ENCODE results near the gene TAS2R41. TPM values are rescaled to one million over a fixed set of nuclear protein-coding genes. Genes with fewer than 3 reads are reported as not detected.

TAS2R41 gene
- total RNA-seq, 1 donor from 2014 or later, result not detected

- no peak for DNase-seq
- Histone ChIP-seq H3K27ac (replicated peaks) (no peak overlapping the region), H3K9me3 (replicated peaks) (no peaks in the 10 kb centered on the region), H3K4me1 (no peaks in the 10 kb centered on the region), H3K4me3 (no peak overlapping the region), H3K27me3 (ENCODE audit: low read depth) (no peaks in the 10 kb centered on the region), H3K36me3 (no peaks in the 10 kb centered on the region)
- intact Hi-C loops (cut with micrococcal nuclease), result no loop called here
- TF ChIP-seq, protein P1, sequence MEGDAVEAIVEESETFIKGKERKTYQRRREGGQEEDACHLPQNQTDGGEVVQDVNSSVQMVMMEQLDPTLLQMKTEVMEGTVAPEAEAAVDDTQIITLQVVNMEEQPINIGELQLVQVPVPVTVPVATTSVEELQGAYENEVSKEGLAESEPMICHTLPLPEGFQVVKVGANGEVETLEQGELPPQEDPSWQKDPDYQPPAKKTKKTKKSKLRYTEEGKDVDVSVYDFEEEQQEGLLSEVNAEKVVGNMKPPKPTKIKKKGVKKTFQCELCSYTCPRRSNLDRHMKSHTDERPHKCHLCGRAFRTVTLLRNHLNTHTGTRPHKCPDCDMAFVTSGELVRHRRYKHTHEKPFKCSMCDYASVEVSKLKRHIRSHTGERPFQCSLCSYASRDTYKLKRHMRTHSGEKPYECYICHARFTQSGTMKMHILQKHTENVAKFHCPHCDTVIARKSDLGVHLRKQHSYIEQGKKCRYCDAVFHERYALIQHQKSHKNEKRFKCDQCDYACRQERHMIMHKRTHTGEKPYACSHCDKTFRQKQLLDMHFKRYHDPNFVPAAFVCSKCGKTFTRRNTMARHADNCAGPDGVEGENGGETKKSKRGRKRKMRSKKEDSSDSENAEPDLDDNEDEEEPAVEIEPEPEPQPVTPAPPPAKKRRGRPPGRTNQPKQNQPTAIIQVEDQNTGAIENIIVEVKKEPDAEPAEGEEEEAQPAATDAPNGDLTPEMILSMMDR (IDR thresholded peaks at IDR 0.05; ENCODE audit: borderline replicate concordance), result no peak
Measured at GRCh38 chr7:143435266-143435665, 42.4 kb upstream of the TAS2R41 start.

GRCh38 chr7:143436325-143436946 lies 41.2 kb upstream of the TAS2R41 start:
- intact Hi-C loops (cut with micrococcal nuclease), result no loop called here
- Histone ChIP-seq H3K36me3 (no peaks in the 10 kb centered on the region), H3K27ac (replicated peaks) (no peak overlapping the region), H3K4me3 (no peak overlapping the region), H3K27me3 (ENCODE audit: low read depth) (no peaks in the 10 kb centered on the region), H3K4me1 (no peaks in the 10 kb centered on the region), H3K9me3 (replicated peaks) (no peaks in the 10 kb centered on the region)
- TF ChIP-seq, protein P1 (IDR thresholded peaks at IDR 0.05; ENCODE audit: borderline replicate concordance), result no peak
- no peak for DNase-seq

DNA sequence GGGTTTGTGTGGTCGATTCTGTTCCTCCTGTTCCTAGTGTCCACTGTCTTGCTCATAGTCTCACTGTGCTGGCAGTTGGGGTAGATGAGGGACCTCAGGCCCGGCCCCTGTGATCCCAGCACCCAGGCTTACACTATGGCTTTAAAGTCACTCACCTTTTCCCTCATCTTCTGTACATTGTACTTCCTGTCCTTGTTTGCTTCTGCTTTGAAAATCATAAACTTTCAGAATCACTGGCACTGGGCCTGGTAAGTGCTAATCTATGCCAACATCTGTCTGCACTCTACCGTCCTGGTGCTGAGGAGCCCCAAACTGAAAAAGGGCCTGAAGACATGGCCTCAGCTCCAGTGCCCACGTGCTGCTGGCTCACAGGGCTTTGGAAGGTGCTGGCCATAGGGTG lies 40.1 kb upstream of the TAS2R41 start:
- Histone ChIP-seq H3K27me3 (ENCODE audit: low read depth) (no peaks in the 10 kb centered on the region), H3K9me3 (replicated peaks) (no peaks in the 10 kb centered on the region), H3K27ac (replicated peaks) (no peak overlapping the region), H3K4me3 (no peak overlapping the region), H3K4me1 (no peaks in the 10 kb centered on the region), H3K36me3 (no peaks in the 10 kb centered on the region)
- intact Hi-C loops (cut with micrococcal nuclease), result no loop called here
- TF ChIP-seq, protein P1 (IDR thresholded peaks at IDR 0.05; ENCODE audit: borderline replicate concordance), result no peak
- DNase-seq, result no peak

- intact Hi-C loops (cut with micrococcal nuclease), result no loop called here
- Histone ChIP-seq H3K27me3 (ENCODE audit: low read depth) (no peaks in the 10 kb centered on the region), H3K4me3 (no peak overlapping the region), H3K27ac (replicated peaks) (no peak overlapping the region), H3K36me3 (no peaks in the 10 kb centered on the region), H3K4me1 (no peaks in the 10 kb centered on the region), H3K9me3 (replicated peaks) (no peaks in the 10 kb centered on the region)
- TF ChIP-seq, protein P1 (IDR thresholded peaks at IDR 0.05; ENCODE audit: borderline replicate concordance), result no peak
- no peak for DNase-seq
Measured at GRCh38 chr7:143439866-143440265, 37.8 kb upstream of the TAS2R41 start.

- TF ChIP-seq, protein P1 (IDR thresholded peaks at IDR 0.05; ENCODE audit: borderline replicate concordance), result no peak
- Histone ChIP-seq H3K27ac (replicated peaks) (no peak within 1 kb of the TSS), H3K27me3 (ENCODE audit: low read depth) (peaks cover 29% of the 10 kb centered on the region), H3K36me3 (no peaks in the 10 kb centered on the region), H3K4me1 (no peaks in the 10 kb centered on the region), H3K9me3 (replicated peaks) (no peaks in the 10 kb centered on the region), H3K4me3 (no peak within 1 kb of the TSS)
- intact Hi-C loops (cut with micrococcal nuclease), result no loop called here
- no peak for DNase-seq
Measured at GRCh38 chr7:143443153-143443552, 34.5 kb upstream of the TAS2R41 start, which contains the start of gene TAS2R60. Gene TAS2R60 (plus strand): TSS chr7:143443453. CDS start chr7:143443453, 0 bp downstream.

All from left ventricle myocardium inferior (tissue), 1 donor.